ENCODE measurements around the gene GNAO1.

DNA sequence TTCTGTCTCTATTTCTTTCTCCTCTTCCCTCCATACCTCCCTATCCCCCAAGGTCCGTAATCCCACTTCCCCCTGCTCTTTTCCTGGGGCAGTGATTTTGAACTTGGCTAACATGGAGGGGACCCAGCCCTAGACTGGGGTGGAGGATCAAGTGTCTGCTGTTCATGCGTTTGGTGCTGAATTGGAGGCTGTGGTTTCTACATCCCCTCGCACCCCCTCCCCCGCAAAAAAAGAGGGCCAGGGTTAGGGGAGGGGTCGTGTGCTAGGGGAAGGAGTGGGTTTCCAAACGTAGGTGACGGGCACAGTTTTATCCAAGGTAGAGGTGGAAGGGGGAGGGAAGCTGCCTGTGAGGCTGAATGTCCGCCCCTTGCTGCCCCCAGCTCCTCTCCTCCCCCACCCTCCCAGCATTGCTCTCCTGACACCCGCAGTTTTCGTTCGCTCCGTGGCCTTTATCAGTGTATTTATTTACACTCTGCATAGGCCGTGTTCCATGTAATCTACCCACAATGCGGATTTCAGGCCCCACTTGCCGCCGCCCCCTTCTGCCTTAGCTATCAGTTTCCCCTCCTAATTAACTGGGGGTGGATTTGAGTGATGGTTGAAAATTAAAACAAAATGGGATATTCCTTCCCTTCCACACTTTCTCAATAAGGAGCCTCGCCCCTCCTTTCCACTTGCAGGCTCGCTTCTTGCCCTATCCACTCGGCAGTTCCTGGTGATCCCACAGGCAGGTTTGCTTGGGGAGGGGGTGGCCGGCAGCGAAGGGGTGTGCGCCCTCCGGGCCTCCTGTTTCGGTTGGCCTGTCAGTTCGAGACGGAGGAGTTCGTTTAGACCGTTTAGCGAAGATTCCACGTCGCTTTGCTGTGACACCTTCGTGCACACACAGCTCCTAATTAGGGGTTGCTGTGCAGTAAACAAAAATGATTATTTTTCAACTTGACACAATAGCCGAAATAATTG, 2.0 kb downstream of the GNAO1 start:
- TF ChIP-seq, protein P1, sequence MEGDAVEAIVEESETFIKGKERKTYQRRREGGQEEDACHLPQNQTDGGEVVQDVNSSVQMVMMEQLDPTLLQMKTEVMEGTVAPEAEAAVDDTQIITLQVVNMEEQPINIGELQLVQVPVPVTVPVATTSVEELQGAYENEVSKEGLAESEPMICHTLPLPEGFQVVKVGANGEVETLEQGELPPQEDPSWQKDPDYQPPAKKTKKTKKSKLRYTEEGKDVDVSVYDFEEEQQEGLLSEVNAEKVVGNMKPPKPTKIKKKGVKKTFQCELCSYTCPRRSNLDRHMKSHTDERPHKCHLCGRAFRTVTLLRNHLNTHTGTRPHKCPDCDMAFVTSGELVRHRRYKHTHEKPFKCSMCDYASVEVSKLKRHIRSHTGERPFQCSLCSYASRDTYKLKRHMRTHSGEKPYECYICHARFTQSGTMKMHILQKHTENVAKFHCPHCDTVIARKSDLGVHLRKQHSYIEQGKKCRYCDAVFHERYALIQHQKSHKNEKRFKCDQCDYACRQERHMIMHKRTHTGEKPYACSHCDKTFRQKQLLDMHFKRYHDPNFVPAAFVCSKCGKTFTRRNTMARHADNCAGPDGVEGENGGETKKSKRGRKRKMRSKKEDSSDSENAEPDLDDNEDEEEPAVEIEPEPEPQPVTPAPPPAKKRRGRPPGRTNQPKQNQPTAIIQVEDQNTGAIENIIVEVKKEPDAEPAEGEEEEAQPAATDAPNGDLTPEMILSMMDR (IDR thresholded peaks at IDR 0.05): no peak
- no peak for TF ChIP-seq POLR2A (IDR thresholded peaks at IDR 0.05)
